H9 (cell line): Measurements from ENCODE around the gene SIDT2. TPM values are rescaled to one million over a fixed set of nuclear protein-coding genes. Genes with fewer than 3 reads are reported as not detected.

ENCODE experiments used
- DNase-seq: peaks from one replicate; pipeline ENCODE4 v3.0.0-alpha.2; 2017
- H2AFZ ChIP-seq: one replicate; pipeline ENCODE4 v1.6.1; 2013; ENCODE audit warnings: mild to moderate bottlenecking, low read length, control low read depth, moderate library complexity
- H2AK5ac ChIP-seq: 2 replicates; pipeline ENCODE4 v1.6.1; 2013; ENCODE audit warnings: low read length, control low read depth, mixed read lengths; ENCODE audit not compliant: insufficient read length
- H2BK120ac ChIP-seq: one replicate; pipeline ENCODE4 v1.6.1; 2013; ENCODE audit warnings: low read depth, mild to moderate bottlenecking, low read length, control low read depth, inconsistent platforms; ENCODE audit not compliant: poor library complexity, severe bottlenecking
- H2BK12ac ChIP-seq: 2 replicates; pipeline ENCODE4 v1.6.1; 2013; ENCODE audit warnings: low read length, control low read depth, mixed read lengths, low read depth; ENCODE audit not compliant: insufficient read length
- H2BK15ac ChIP-seq: 2 replicates; pipeline ENCODE4 v1.6.1; 2013; ENCODE audit warnings: low read depth, low read length, control low read depth
- H2BK20ac ChIP-seq: one replicate; pipeline ENCODE4 v1.6.1; 2013; ENCODE audit warnings: low read depth, mild to moderate bottlenecking, low read length, control low read depth, inconsistent platforms; ENCODE audit not compliant: poor library complexity, severe bottlenecking
- H2BK5ac ChIP-seq: 2 replicates; pipeline ENCODE4 v1.6.1; 2013; ENCODE audit warnings: low read length, control low read depth, mixed read lengths; ENCODE audit not compliant: insufficient read length
- H3K14ac ChIP-seq: 2 replicates; pipeline ENCODE4 v1.6.1; 2013; ENCODE audit warnings: low read length, control low read depth; ENCODE audit not compliant: insufficient read depth
- H3K18ac ChIP-seq: 2 replicates; pipeline ENCODE4 v1.6.1; 2013; ENCODE audit warnings: low read depth, mild to moderate bottlenecking, mixed read lengths, low read length, control low read depth; ENCODE audit not compliant: insufficient read length
- H3K23ac ChIP-seq: 2 replicates; pipeline ENCODE4 v1.6.1; 2013; ENCODE audit warnings: low read length, control low read depth, mixed read lengths, low read depth; ENCODE audit not compliant: insufficient read length
- H3K23me2 ChIP-seq: 2 replicates; pipeline ENCODE4 v1.6.1; 2013; ENCODE audit warnings: low read depth, mild to moderate bottlenecking, mixed read lengths, low read length, control low read depth; ENCODE audit not compliant: insufficient read length, poor library complexity, severe bottlenecking
- H3K27ac ChIP-seq: 2 replicates; pipeline ENCODE4 v1.5.1; 2013; ENCODE audit warnings: low read length, control low read depth, mixed read lengths, low read depth; ENCODE audit not compliant: insufficient read length
- H3K27me3 ChIP-seq: 2 replicates; pipeline ENCODE4 v1.6.1; 2013; ENCODE audit warnings: low read length, control low read depth, inconsistent platforms; ENCODE audit not compliant: insufficient read depth
- H3K4ac ChIP-seq: 2 replicates; pipeline ENCODE4 v1.6.1; 2013; ENCODE audit warnings: low read depth, mild to moderate bottlenecking, control low read depth, inconsistent platforms, low read length, moderate library complexity
- H3K4me1 ChIP-seq: 2 replicates; pipeline ENCODE4 v1.6.1; 2013; ENCODE audit warnings: low read length, control low read depth, inconsistent platforms; ENCODE audit not compliant: insufficient read depth
- H3K4me2 ChIP-seq: 2 replicates; pipeline ENCODE4 v1.6.1; 2013; ENCODE audit warnings: low read length, control low read depth, mixed read lengths; ENCODE audit not compliant: insufficient read length, insufficient read depth
- H3K56ac ChIP-seq: 2 replicates; pipeline ENCODE4 v1.6.1; 2013; ENCODE audit warnings: low read depth, mild to moderate bottlenecking, mixed read lengths, low read length, control low read depth; ENCODE audit not compliant: insufficient read length
- H3K79me1 ChIP-seq: 2 replicates; pipeline ENCODE4 v1.6.1; 2013; ENCODE audit warnings: low read depth, mild to moderate bottlenecking, moderate library complexity, low read length, control low read depth, inconsistent platforms; ENCODE audit not compliant: insufficient read depth, poor library complexity, severe bottlenecking
- H3K79me2 ChIP-seq: 2 replicates; pipeline ENCODE4 v1.6.1; 2013; ENCODE audit warnings: low read length, control low read depth, inconsistent platforms; ENCODE audit not compliant: insufficient read depth
- H3K9ac ChIP-seq: 2 replicates; pipeline ENCODE4 v1.6.1; 2013; ENCODE audit warnings: low read length, control low read depth, mixed read lengths; ENCODE audit not compliant: insufficient read length; ENCODE audit errors: extremely low read depth
- H3K9me3 ChIP-seq: one replicate; pipeline ENCODE4 v1.6.1; 2013; ENCODE audit warnings: low read depth, low read length, inconsistent platforms; ENCODE audit not compliant: control insufficient read depth
- H3T11ph ChIP-seq: one replicate; pipeline ENCODE4 v1.6.1; 2013; ENCODE audit warnings: mild to moderate bottlenecking, low read length, control low read depth, inconsistent platforms
- H4K20me1 ChIP-seq: one replicate; pipeline ENCODE4 v1.6.1; 2013; ENCODE audit not compliant: control insufficient read depth, insufficient read length, insufficient read depth
- H4K5ac ChIP-seq: 2 replicates; pipeline ENCODE4 v1.6.1; 2013; ENCODE audit warnings: low read depth, mild to moderate bottlenecking, mixed read lengths, low read length, control low read depth; ENCODE audit not compliant: insufficient read length
- H4K8ac ChIP-seq: replicated peaks from 2 replicates; pipeline ENCODE4 v1.6.1; 2013; ENCODE audit warnings: low read length, control low read depth, mixed read lengths, low read depth; ENCODE audit not compliant: insufficient read length
- H4K91ac ChIP-seq: 2 replicates; pipeline ENCODE4 v1.6.1; 2013; ENCODE audit warnings: low read depth, mild to moderate bottlenecking, moderate library complexity, mixed read lengths, low read length, control low read depth; ENCODE audit not compliant: insufficient read length
- H3K27ac Mint-ChIP-seq, 3 experiments: 2 replicates in 2 of 3; 3 replicates in 1 of 3; pipeline ENCODE4 v1.8.0; 2020 to 2021; ENCODE audit warnings: mixed read lengths in 3 of 3, mild to moderate bottlenecking in 1 of 3, moderate library complexity in 1 of 3
- H3K27me3 Mint-ChIP-seq: 2 replicates; pipeline ENCODE4 v1.8.0; 2021; ENCODE audit warnings: low read depth, mild to moderate bottlenecking, moderate library complexity, mixed read lengths
- H3K36me3 Mint-ChIP-seq, 3 experiments: 2 replicates in 2 of 3; 3 replicates in 1 of 3; pipeline ENCODE4 v1.8.0; 2020 to 2021; ENCODE audit warnings: low read depth in 3 of 3, mixed read lengths in 3 of 3; ENCODE audit not compliant: insufficient read depth in 1 of 3
- H3K4me1 Mint-ChIP-seq, 2 experiments: 2 replicates each; pipeline ENCODE4 v1.8.0; 2020; ENCODE audit warnings: mixed read lengths in 2 of 2
- H3K4me3 Mint-ChIP-seq, 2 experiments: 2 replicates in 1 of 2; 3 replicates in 1 of 2; pipeline ENCODE4 v1.8.0; 2020 to 2021; ENCODE audit warnings: mild to moderate bottlenecking in 2 of 2, mixed read lengths in 2 of 2, moderate library complexity in 1 of 2
- H3K9me3 Mint-ChIP-seq, 2 experiments: 2 replicates in 1 of 2; 3 replicates in 1 of 2; pipeline ENCODE4 v1.8.0; 2020; ENCODE audit warnings: mild to moderate bottlenecking in 2 of 2, mixed read lengths in 2 of 2, moderate library complexity in 1 of 2
- CTCF ChIP-seq: fragments of 200-600 bp; sonication (generic); conservative IDR thresholded peaks from 3 replicates; pipeline ENCODE4 v1.8.0; 2021; ENCODE audit warnings: antibody characterized with exemption, mild to moderate bottlenecking
- WGBS: extraction: QIAGEN DNeasy Blood & Tissue Kit; methylation state at CpG from one replicate; pipeline ENCODE4 v1.1.7; 2013; ENCODE audit warnings: missing lambda C conversion rate, low lambda C conversion rate, mixed read lengths; ENCODE audit not compliant: insufficient read length; ENCODE audit errors: extremely low coverage; 5-methylcytosine and 5-hydroxymethylcytosine counted together
- total RNA-seq: library from RNA; stranded (reverse); gene quantifications from 2 replicates; pipeline ENCODE4 v1.2.1, GENCODE V29; 2021

Gene SIDT2
- total RNA-seq, 1 experiment from 2014 or later = 18.3 TPM

GRCh38 chr11:117222991-117223740 lies 44.6 kb downstream of the SIDT2 start:
- no peak overlapping the region for H3K27ac ChIP-seq
- Mint-ChIP-seq H3K4me3 (no peak overlapping the region), H3K9me3 (no peaks in the 10 kb centered on the region), H3K36me3 (peaks cover 6 to 70% (median 32%) of the 10 kb centered on the region in 3 experiments), H3K4me1 (peaks cover 3 to 6% of the 10 kb centered on the region in 2 experiments), H3K27ac (peak overlapping the region in 1 of 3 experiments; percentile 72; a peak in 1 of 7 replicates), H3K27me3 (no peaks in the 10 kb centered on the region)
- H3K79me1 ChIP-seq = no peaks in the 10 kb centered on the region
- no CpG with 5 or more reads among the region's 14 CpGs for WGBS
- H2BK12ac ChIP-seq = no peak overlapping the region
- no peak overlapping the region for H2BK5ac ChIP-seq
- no peak overlapping the region for H3K4me2 ChIP-seq
- H4K20me1 ChIP-seq = no peaks in the 10 kb centered on the region
- H3K27me3 ChIP-seq = no peaks in the 10 kb centered on the region
- H2AK5ac ChIP-seq = no peak overlapping the region
- no peaks in the 10 kb centered on the region for H3K23me2 ChIP-seq
- DNase-seq = no peak
- no peak overlapping the region for H3K18ac ChIP-seq
- no peaks in the 10 kb centered on the region for H3K9me3 ChIP-seq
- H3K23ac ChIP-seq = no peak overlapping the region
- no peak overlapping the region for H2AFZ ChIP-seq
- no peak overlapping the region for H4K91ac ChIP-seq
- no peak overlapping the region for H3T11ph ChIP-seq
- no peak overlapping the region for H2BK120ac ChIP-seq
- H3K4me1 ChIP-seq = no peaks in the 10 kb centered on the region
- TF ChIP-seq CTCF = no peak
- no peak overlapping the region for H3K14ac ChIP-seq
- no peaks in the 10 kb centered on the region for H3K79me2 ChIP-seq
- H3K4ac ChIP-seq = no peak overlapping the region
- no peak overlapping the region for H4K8ac ChIP-seq
- no peak overlapping the region for H3K9ac ChIP-seq
- no peak overlapping the region for H2BK15ac ChIP-seq
- H4K5ac ChIP-seq = no peak overlapping the region
- no peak overlapping the region for H2BK20ac ChIP-seq
- no peak overlapping the region for H3K56ac ChIP-seq
